ENCODE data around the gene CRYL1. TPM values are rescaled to one million over a fixed set of nuclear protein-coding genes. Genes with fewer than 3 reads are reported as not detected.

The CRYL1 gene
- total and polyA plus RNA-seq, 2 of the 13 experiments (the other 11 are each of a cell fraction or from before 2014, with no cell fraction given) = 57.2 to 115 TPM

GRCh38 chr13:20525601-20526544 is at the start of gene CRYL1 (continued):
- no peak for TF ChIP-seq ZNF619 (CRISPR knock-in tag; IDR thresholded peaks at IDR 0.05)
- TF ChIP-seq TAF1 (CRISPR knock-in tag; IDR thresholded peaks at IDR 0.05) = peak; percentile 55
- TF ChIP-seq, protein P1, sequence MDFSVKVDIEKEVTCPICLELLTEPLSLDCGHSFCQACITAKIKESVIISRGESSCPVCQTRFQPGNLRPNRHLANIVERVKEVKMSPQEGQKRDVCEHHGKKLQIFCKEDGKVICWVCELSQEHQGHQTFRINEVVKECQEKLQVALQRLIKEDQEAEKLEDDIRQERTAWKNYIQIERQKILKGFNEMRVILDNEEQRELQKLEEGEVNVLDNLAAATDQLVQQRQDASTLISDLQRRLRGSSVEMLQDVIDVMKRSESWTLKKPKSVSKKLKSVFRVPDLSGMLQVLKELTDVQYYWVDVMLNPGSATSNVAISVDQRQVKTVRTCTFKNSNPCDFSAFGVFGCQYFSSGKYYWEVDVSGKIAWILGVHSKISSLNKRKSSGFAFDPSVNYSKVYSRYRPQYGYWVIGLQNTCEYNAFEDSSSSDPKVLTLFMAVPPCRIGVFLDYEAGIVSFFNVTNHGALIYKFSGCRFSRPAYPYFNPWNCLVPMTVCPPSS (IDR thresholded peaks at IDR 0.05) = no peak
- TF ChIP-seq CHCHD3 (CRISPR knock-in tag; IDR thresholded peaks at IDR 0.05) = no peak; the same call in 1 of the 2 replicates
- TF ChIP-seq CBX2 (IDR thresholded peaks at IDR 0.05; ENCODE audit: low read depth, low read length) = no peak
- TF ChIP-seq CBX2 (CRISPR knock-in tag; IDR thresholded peaks at IDR 0.05; ENCODE audit: low read depth) = no peak
- TF ChIP-seq AFF4 (CRISPR knock-in tag; IDR thresholded peaks at IDR 0.05) = no peak
- TF ChIP-seq ZNF530 (CRISPR knock-in tag; IDR thresholded peaks at IDR 0.05; ENCODE audit: low read depth) = no peak
- TF ChIP-seq ZNF276 (CRISPR knock-in tag; IDR thresholded peaks at IDR 0.05; ENCODE audit: low read depth) = no peak
- no peak for TF ChIP-seq ZFYVE20 (CRISPR knock-in tag; IDR thresholded peaks at IDR 0.05; ENCODE audit: borderline replicate concordance, low read depth)
- no peak for TF ChIP-seq ZNF407 (CRISPR knock-in tag; IDR thresholded peaks at IDR 0.05; ENCODE audit: not compliant biosample characterization)
- TF ChIP-seq TGIF2 (CRISPR knock-in tag; IDR thresholded peaks at IDR 0.05) = peak; percentile 72; the same call in 1 of the 2 replicates

Measured in HepG2 (cell line).